ENCODE measurements around the gene APAF1.

Gene APAF1

DNA sequence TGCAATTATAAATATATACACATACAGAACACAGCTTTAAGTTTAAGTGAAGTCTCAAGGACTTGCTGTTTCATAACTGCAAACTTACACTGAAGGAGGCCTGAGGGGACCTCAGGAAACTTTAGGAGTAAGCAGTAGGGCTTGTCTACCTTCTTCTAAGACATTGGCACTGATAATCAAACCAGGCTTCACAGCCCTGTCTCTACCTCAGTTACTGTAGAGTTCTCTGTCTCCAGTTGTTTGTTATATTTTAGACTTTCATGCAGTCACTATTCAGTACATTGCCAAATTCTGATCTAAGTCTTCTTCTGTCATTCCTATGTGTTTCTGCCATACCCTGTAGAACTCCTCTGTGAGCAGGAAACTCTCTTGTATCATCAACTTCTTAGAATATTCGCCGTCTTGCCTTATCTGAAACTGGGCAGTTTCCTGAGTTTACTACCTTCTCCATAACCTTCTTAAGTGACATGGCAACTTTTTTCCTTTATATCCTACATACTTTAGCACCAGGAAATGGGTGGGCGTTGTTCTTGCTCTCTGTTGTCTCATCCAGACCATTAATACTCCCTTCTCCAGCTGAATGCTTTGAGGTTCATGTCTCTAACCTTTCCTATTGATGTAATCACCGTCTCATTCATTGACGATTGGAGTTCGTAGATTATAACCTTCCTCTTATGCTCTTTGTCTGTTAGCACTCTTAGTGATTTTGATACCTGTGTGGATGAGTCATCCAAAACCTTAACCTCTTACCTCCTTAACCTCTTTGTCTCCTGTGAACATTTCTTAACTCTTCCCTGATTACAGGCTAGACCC lies 11.4 kb downstream of the APAF1 start:
- DNase-seq, result no peak
- intact Hi-C loops (cut with DNase I), result no loop called here

DNA sequence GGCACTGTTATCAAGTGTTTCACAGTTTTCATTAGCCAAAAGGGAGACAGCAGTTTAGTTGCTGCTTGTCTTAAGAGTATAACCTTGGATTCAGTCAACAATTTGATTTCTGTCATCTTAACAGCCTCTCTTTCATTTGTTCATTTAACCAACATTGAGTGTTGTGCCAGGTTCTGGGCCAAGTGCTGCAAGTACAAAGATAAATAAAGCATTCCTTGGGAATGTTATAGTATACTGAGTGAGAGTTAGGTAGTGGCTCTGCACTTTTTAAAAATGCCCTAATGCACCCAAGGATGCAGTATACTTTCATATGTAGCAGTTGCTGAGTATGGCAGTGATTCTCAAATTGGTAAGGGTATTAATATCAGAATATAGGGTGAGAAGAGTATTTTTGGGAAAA lies 15.4 kb downstream of the APAF1 start:
- DNase-seq, result no peak
- intact Hi-C loops (cut with DNase I), result no loop called here

DNA sequence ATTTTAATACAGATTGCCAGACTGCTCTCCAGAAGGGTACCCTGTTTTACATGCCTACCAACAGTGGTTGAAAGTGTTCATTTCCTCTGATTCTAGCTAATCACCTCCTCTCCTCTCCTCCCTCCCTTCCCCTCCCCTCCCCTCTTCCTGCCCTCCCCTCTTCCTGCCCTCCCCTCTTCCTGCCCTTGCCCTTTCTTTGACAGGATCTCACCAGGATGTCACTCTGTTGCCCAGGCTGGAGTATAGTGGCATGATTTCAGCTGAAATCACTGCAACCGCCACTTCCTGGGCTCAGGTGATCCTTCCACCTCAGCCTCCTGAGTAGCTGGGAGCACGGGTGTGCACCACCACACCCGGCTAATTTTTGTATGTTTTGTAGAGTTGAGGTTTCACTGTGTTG lies 24.7 kb downstream of the APAF1 start:
- no peak for DNase-seq
- intact Hi-C loops (cut with DNase I), result no loop called here

DNA sequence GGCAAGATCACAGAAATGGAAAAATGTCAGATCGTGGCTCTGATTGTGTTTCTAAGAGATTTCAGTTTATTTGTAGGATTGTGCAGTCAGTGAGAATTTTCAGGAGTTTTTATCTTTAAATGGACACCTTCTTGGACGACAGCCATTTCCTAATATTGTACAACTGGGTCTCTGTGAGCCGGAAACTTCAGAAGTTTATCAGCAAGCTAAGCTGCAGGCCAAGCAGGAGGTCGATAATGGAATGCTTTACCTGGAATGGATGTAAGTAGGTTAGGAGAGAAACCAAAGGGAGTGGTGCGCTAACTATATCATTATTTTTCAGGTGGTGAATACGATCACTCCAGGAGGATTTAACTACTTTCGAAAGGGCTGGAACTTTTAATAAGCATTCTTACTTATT lies 26.4 kb downstream of the APAF1 start:
- intact Hi-C loops (cut with DNase I), result no loop called here

DNA sequence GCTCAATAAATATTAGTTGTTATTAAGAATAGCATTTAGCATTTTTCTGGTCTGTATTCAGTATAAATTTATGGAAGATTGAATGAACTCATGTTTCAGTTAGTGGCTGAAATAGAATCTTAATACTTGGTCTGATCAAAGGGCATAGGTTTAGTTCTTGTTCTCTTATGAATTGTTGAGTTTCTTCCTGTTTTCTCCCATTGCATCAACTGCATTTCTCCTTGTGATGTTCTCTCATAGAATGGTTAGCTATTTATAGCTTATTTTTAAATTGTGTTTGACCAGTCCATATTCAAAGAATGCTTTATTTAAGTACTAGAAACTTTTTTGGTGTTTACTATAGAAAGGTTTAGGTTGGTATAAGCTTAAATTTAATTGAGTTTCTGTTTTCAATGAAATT lies 29.8 kb downstream of the APAF1 start:
- intact Hi-C loops (cut with DNase I), result no loop called here
- no peak for DNase-seq

More for the DNA sequence above, 26.4 kb downstream of the APAF1 start:
- DNase-seq, result no peak

DNA sequence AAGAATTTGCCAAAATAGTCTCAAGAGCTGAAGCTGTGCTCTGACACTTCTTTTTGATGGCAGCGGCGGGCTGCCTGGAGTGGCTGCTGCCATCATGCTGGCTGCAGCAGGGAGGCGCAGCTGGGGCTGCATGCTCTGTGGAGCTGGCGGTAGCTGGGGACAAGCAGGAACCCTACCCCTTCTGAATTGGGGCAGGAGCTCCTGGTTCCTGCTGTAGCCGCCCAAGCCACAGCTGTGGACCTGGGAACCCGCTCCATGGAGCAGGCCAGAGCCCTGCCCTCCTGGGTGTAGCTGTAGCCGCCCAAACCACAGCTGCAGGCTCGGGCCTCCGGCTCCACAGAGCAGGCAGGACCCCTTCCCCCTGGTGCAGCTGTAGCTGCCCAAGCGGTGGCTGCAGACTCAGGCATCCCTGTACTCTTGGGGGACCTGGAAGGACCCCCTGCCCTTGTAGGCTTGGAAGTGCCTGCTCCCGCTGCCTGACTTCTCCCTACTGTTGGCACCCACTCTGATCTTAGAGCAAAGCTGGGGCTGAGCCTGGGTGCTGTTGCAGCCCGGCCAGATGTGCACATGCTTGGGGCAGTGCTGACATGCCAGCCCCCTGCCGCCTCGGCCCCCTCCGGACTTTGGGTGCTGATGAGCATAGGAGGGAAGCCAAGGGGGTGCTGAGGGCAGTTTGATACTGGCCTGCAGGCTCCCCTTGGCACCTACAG lies 33.3 kb downstream of the APAF1 start:
- intact Hi-C loops (cut with DNase I), result no loop called here
- DNase-seq, result no peak

DNA sequence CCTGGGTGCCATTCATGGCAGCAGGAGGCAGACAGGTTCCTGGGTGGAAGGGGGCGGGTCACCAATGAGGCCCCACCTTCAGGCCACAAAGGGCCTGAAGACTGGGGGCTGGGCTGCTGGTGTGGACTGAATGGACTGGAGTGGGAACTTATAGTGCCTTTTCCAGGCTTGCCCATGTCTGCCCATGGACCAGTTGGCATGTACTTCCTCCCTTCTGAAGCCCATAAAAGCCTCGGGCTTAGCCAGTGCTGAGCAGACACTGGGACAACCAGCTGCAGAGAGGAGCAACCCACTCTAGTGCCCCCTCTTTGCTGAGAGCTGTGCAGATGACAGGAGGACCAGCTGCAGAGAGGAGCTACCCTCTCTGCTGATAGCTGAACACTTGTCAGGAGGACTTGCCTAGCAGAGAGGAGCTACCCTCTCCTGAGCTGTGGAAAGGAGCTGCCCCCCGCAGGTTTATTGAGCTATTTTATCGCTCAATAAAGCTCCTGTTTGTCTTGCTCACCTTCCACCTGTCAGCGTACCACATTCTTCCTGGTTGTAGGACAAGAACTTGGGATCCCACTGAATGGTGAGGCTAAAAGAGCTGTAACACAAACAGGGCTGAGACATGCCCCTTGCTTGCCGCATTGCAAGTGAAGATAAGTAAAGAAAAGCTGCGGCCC lies 34.0 kb downstream of the APAF1 start:
- DNase-seq, result no peak
- intact Hi-C loops (cut with DNase I), result no loop called here

DNA sequence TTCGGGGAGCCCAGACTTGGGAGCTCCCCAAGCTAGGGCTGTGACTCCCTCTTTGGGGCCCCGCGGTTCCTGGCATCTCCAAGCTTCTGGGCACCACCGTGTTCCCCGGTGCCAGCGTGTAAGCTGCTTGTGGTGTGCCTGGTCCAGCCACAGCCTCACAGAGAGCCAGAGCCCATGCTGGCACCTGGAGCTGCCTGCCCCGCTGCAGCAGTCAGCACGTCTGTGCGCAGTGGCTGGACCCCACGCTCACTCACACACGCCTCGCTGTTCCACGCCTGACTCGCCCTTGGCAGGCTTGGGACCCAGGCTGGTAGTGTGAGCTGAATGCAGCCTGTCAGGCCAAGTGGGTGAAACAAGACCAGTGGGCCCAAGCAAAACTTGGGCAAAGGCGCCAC lies 34.5 kb downstream of the APAF1 start:
- DNase-seq, result no peak
- intact Hi-C loops (cut with DNase I), result no loop called here

DNA sequence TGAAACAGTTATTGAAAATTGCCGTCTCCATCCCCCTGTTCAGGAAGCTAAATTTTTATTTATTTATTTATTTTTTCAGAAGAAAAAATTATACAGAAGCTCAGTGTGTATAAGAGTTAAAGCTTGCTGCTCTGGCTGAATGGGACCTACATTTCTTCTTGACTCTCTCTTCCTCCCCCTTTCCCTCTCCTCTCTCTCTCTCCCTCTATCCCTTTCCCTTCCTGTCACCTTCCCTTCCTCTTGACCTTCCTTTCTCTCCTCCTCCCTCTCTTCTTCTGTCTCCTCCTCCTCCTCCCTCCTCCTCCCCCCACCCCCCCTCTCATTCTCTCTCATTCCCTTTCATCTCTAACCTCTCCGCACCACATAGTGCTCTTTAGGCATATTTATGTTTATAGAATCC lies 39.1 kb downstream of the APAF1 start:
- DNase-seq, result no peak
- intact Hi-C loops (cut with DNase I), result no loop called here

DNA sequence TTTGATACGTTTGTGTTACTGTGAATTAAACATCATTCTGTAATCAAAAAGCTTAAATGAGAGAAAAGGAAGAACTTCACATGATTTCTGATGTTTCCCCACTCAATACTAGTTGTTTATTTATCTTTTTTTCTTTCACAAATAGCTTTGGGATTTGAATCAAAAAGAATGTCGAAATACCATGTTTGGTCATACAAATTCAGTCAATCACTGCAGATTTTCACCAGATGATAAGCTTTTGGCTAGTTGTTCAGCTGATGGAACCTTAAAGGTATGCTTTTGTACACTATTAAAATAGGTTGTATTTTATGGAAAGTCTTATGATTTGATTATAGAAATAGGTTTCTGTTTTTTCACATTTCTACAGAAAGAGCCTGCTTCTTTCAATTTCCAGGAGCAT lies 41.5 kb downstream of the APAF1 start:
- intact Hi-C loops (cut with DNase I), result no loop called here
- DNase-seq, result no peak

DNA sequence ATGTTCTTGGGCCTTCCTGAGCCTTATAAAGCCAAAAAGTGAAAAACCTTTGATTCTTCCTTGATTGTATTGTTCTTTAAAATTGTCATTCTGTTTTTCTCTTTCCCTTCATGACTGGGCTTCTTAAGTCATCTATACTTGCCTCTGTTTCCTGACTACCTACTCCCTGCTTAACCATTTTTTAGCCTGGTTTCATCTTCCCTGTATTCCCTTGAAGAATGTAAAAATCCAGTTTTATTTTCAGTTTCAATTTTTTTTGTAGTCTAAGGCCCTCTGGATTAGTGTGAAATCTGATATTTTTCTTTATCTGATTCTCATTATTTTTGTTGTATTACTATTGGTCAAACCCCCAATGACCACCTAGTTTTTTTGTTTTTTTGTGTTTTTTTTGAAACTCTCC lies 46.3 kb downstream of the APAF1 start:
- intact Hi-C loops (cut with DNase I), result no loop called here
- no peak for DNase-seq

DNA sequence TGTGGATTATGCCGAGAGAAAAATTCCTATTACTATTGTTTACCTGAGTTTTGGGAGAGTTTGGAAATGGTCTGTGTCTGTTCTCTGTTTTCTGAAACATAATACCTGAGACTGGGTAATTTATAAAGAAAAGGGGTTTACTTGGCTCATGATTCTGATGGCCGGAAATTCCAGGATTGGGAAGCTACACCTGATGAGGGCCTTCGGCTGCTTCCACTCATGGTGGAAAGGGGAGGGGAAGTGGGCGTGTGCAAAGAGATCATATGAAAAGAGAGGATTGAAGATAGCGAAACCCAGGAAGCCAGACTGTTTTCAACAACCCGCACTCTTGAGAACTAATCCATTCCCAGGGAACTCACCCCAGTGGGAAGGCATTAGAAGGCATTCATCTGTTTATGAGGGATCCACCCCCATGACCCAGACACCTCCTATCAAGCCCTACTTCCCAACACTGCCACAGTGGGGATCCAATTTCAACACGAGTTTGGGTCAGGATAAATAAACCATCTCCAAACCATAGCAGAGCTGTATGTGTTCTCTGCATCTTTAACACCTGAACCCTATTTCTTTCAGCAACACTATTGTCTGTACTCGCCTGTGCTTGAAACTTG lies 51.1 kb downstream of the APAF1 start:
- intact Hi-C loops (cut with DNase I), result loop anchor here (5.0 kb wide), 1 partner anchor 301 kb away; no protein-coding TSS in a partner anchor
- DNase-seq, result no peak

DNA sequence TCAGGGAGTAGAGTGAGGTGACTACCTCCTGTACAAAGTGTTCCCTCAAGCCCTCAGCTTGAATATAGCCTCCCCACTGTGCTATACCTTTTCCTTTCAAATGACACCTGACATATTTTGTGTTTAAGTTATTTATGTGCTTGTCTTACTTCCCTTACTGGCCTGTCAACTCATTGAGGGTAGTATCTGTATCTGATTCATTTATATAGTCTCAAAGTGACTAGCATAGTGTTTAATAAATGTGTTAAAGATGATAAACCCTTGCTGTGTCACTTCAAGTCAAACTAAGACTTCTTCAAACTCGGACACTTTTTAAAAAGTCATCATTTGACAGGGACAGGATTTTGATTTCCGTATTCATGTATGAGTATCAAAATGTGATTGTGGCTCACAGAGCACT lies 52.1 kb downstream of the APAF1 start:
- intact Hi-C loops (cut with DNase I), result loop anchor here (5.0 kb wide), 1 partner anchor 300 kb away; no protein-coding TSS in a partner anchor

DNA sequence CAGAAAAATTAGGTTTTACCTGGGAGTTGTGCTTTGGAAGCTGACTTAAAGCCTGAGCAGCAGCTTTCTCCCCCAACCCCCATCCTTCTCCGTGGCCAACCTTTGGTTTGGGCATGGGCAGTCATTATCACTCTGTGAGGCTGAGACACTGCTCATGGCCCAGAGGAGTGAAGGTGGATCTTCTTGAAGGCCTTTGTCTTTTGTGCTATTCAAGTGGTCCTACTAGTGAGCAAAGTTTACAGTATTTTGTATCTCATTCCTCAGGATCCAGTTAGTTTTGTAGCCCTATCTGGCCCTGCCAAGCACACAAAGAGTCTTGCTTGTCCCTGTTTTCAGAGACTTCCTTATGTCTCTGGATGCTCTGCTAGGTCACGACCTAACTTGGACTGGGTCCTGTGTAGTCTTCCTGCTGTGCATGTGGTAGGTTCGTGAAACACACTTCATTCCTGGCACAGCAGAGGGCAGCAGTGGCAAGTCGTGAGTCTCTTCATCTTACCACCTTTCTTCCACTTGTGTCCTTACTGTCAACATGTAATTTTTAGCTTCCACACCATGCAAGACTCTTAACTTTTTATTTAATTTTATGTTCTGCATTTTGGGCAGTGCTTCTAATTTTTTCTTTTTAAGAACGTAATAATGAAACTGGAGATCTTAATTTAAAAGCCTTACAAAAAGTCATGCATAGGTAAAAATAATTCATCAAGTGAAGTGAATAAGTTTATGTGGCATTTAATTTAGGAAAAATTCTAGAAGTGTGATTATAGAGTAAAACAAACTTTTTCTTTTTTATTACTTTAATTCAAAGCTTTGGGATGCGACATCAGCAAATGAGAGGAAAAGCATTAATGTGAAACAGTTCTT lies 53.7 kb downstream of the APAF1 start:
- intact Hi-C loops (cut with DNase I), result loop anchor here (5.0 kb wide), 1 partner anchor 298 kb away; no protein-coding TSS in a partner anchor
- peak; percentile 18 to 91 (median 80) for DNase-seq

More for the DNA sequence above, 52.1 kb downstream of the APAF1 start:
- no peak for DNase-seq

DNA sequence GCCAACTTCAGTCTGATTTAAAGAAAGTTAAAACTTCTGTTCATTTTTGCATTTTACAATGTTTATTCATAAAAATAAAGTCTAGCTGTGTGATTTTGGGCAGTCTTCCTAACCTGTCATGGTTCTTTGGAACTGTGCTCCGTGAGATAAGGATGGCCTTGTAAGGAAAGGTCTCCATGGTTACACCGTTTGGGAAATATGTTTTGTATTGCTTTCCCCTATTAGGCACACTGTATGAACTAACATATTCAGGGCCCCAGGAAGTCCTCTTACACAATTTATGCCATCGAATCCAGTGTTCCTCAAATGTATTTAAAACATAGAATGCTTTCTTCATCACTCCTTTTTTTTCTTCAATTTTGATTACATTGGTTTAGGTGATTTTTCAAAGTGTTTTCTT lies 54.5 kb downstream of the APAF1 start:
- intact Hi-C loops (cut with DNase I), result loop anchor here (5.0 kb wide), 1 partner anchor 298 kb away; no protein-coding TSS in a partner anchor
- DNase-seq, result no peak

DNA sequence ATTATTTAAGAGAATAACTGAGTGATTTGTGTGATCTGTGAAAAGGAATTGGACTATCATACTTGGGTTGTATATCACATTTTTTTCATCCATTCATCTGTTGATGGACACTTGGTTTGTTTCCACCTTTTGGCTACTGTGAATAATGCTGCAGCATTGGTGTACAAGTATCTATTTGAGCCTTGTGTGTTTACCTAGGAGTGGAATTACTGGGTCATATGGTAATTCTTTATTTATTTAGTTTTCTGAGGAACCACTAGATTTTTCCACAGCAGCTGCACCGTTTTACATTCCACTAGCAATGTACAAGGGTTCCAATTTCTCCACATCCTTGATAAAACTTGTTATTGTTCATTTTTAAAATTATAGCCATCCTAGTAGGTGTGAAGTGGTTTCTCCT lies 56.1 kb downstream of the APAF1 start:
- no peak for DNase-seq
- intact Hi-C loops (cut with DNase I), result no loop called here

DNA sequence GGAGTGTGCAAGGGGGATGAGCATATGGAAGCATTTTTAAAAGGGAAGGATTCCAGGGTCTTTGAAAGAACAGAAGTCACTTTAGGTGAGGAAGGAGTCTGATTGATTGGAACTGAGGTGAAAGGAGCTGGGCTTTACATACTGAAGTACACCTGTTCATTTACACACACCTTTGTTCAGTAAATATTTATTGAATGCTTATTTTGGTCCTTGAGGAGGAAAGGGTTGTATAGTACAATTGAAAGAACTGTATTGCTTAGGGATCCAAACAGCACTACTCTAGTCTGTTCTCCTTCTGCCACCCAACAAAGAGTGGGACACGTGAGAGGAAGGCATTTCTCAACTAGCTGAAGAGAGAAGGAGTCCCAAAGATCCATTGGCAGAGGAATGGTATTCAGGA lies 63.9 kb downstream of the APAF1 start:
- intact Hi-C loops (cut with DNase I), result no loop called here

DNA sequence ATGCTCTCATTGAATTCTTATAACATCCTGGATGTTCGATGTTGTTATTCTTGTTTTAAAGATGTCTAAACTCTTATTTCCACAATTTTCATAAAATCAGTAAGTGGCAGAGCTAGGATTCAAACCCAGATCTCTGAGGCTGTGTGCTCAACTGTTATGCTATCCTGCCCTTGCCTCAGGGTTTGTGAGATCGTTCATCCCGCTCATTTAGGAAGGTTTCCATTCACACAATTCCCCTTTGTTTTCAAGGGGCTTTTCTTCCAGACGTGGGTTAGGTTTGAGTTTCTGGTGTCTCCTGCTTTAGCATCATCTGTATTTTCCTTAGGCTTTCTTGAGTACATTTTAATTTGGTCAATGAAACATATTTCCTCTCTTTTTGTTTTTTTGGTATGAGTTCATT lies 69.3 kb downstream of the APAF1 start:
- intact Hi-C loops (cut with DNase I), result no loop called here
- DNase-seq, result no peak

More for the DNA sequence above, 63.9 kb downstream of the APAF1 start:
- no peak for DNase-seq
